H9 (cell line): ENCODE measurements around the gene DCAF7. TPM values are rescaled to one million over a fixed set of nuclear protein-coding genes. Genes with fewer than 3 reads are reported as not detected.
A peak's percentile ranks its signal among the peaks of the same experiment; 100 is the strongest.

Experiments
- DNase-seq: peaks from one replicate; pipeline ENCODE4 v3.0.0-alpha.2; 2017
- H2AFZ ChIP-seq: one replicate; pipeline ENCODE4 v1.6.1; 2013; ENCODE audit warnings: mild to moderate bottlenecking, low read length, control low read depth, moderate library complexity
- H2AK5ac ChIP-seq: 2 replicates; pipeline ENCODE4 v1.6.1; 2013; ENCODE audit warnings: low read length, control low read depth, mixed read lengths; ENCODE audit not compliant: insufficient read length
- H2BK120ac ChIP-seq: one replicate; pipeline ENCODE4 v1.6.1; 2013; ENCODE audit warnings: low read depth, mild to moderate bottlenecking, low read length, control low read depth, inconsistent platforms; ENCODE audit not compliant: poor library complexity, severe bottlenecking
- H2BK12ac ChIP-seq: 2 replicates; pipeline ENCODE4 v1.6.1; 2013; ENCODE audit warnings: low read length, control low read depth, mixed read lengths, low read depth; ENCODE audit not compliant: insufficient read length
- H2BK15ac ChIP-seq: 2 replicates; pipeline ENCODE4 v1.6.1; 2013; ENCODE audit warnings: low read depth, low read length, control low read depth
- H2BK20ac ChIP-seq: one replicate; pipeline ENCODE4 v1.6.1; 2013; ENCODE audit warnings: low read depth, mild to moderate bottlenecking, low read length, control low read depth, inconsistent platforms; ENCODE audit not compliant: poor library complexity, severe bottlenecking
- H2BK5ac ChIP-seq: 2 replicates; pipeline ENCODE4 v1.6.1; 2013; ENCODE audit warnings: low read length, control low read depth, mixed read lengths; ENCODE audit not compliant: insufficient read length
- H3K14ac ChIP-seq: 2 replicates; pipeline ENCODE4 v1.6.1; 2013; ENCODE audit warnings: low read length, control low read depth; ENCODE audit not compliant: insufficient read depth
- H3K18ac ChIP-seq: 2 replicates; pipeline ENCODE4 v1.6.1; 2013; ENCODE audit warnings: low read depth, mild to moderate bottlenecking, mixed read lengths, low read length, control low read depth; ENCODE audit not compliant: insufficient read length
- H3K23ac ChIP-seq: 2 replicates; pipeline ENCODE4 v1.6.1; 2013; ENCODE audit warnings: low read length, control low read depth, mixed read lengths, low read depth; ENCODE audit not compliant: insufficient read length
- H3K23me2 ChIP-seq: 2 replicates; pipeline ENCODE4 v1.6.1; 2013; ENCODE audit warnings: low read depth, mild to moderate bottlenecking, mixed read lengths, low read length, control low read depth; ENCODE audit not compliant: insufficient read length, poor library complexity, severe bottlenecking
- H3K27ac ChIP-seq: 2 replicates; pipeline ENCODE4 v1.5.1; 2013; ENCODE audit warnings: low read length, control low read depth, mixed read lengths, low read depth; ENCODE audit not compliant: insufficient read length
- H3K27me3 ChIP-seq: 2 replicates; pipeline ENCODE4 v1.6.1; 2013; ENCODE audit warnings: low read length, control low read depth, inconsistent platforms; ENCODE audit not compliant: insufficient read depth
- H3K4ac ChIP-seq: 2 replicates; pipeline ENCODE4 v1.6.1; 2013; ENCODE audit warnings: low read depth, mild to moderate bottlenecking, control low read depth, inconsistent platforms, low read length, moderate library complexity
- H3K4me1 ChIP-seq: 2 replicates; pipeline ENCODE4 v1.6.1; 2013; ENCODE audit warnings: low read length, control low read depth, inconsistent platforms; ENCODE audit not compliant: insufficient read depth
- H3K4me2 ChIP-seq: 2 replicates; pipeline ENCODE4 v1.6.1; 2013; ENCODE audit warnings: low read length, control low read depth, mixed read lengths; ENCODE audit not compliant: insufficient read length, insufficient read depth
- H3K56ac ChIP-seq: 2 replicates; pipeline ENCODE4 v1.6.1; 2013; ENCODE audit warnings: low read depth, mild to moderate bottlenecking, mixed read lengths, low read length, control low read depth; ENCODE audit not compliant: insufficient read length
- H3K79me1 ChIP-seq: 2 replicates; pipeline ENCODE4 v1.6.1; 2013; ENCODE audit warnings: low read depth, mild to moderate bottlenecking, moderate library complexity, low read length, control low read depth, inconsistent platforms; ENCODE audit not compliant: insufficient read depth, poor library complexity, severe bottlenecking
- H3K79me2 ChIP-seq: 2 replicates; pipeline ENCODE4 v1.6.1; 2013; ENCODE audit warnings: low read length, control low read depth, inconsistent platforms; ENCODE audit not compliant: insufficient read depth
- H3K9ac ChIP-seq: 2 replicates; pipeline ENCODE4 v1.6.1; 2013; ENCODE audit warnings: low read length, control low read depth, mixed read lengths; ENCODE audit not compliant: insufficient read length; ENCODE audit errors: extremely low read depth
- H3K9me3 ChIP-seq: one replicate; pipeline ENCODE4 v1.6.1; 2013; ENCODE audit warnings: low read depth, low read length, inconsistent platforms; ENCODE audit not compliant: control insufficient read depth
- H3T11ph ChIP-seq: one replicate; pipeline ENCODE4 v1.6.1; 2013; ENCODE audit warnings: mild to moderate bottlenecking, low read length, control low read depth, inconsistent platforms
- H4K20me1 ChIP-seq: one replicate; pipeline ENCODE4 v1.6.1; 2013; ENCODE audit not compliant: control insufficient read depth, insufficient read length, insufficient read depth
- H4K5ac ChIP-seq: 2 replicates; pipeline ENCODE4 v1.6.1; 2013; ENCODE audit warnings: low read depth, mild to moderate bottlenecking, mixed read lengths, low read length, control low read depth; ENCODE audit not compliant: insufficient read length
- H4K8ac ChIP-seq: replicated peaks from 2 replicates; pipeline ENCODE4 v1.6.1; 2013; ENCODE audit warnings: low read length, control low read depth, mixed read lengths, low read depth; ENCODE audit not compliant: insufficient read length
- H4K91ac ChIP-seq: 2 replicates; pipeline ENCODE4 v1.6.1; 2013; ENCODE audit warnings: low read depth, mild to moderate bottlenecking, moderate library complexity, mixed read lengths, low read length, control low read depth; ENCODE audit not compliant: insufficient read length
- H3K27ac Mint-ChIP-seq, 3 experiments: 2 replicates in 2 of 3; 3 replicates in 1 of 3; pipeline ENCODE4 v1.8.0; 2020 to 2021; ENCODE audit warnings: mixed read lengths in 3 of 3, mild to moderate bottlenecking in 1 of 3, moderate library complexity in 1 of 3
- H3K27me3 Mint-ChIP-seq: 2 replicates; pipeline ENCODE4 v1.8.0; 2021; ENCODE audit warnings: low read depth, mild to moderate bottlenecking, moderate library complexity, mixed read lengths
- H3K36me3 Mint-ChIP-seq, 3 experiments: 2 replicates in 2 of 3; 3 replicates in 1 of 3; pipeline ENCODE4 v1.8.0; 2020 to 2021; ENCODE audit warnings: low read depth in 3 of 3, mixed read lengths in 3 of 3; ENCODE audit not compliant: insufficient read depth in 1 of 3
- H3K4me1 Mint-ChIP-seq, 2 experiments: 2 replicates each; pipeline ENCODE4 v1.8.0; 2020; ENCODE audit warnings: mixed read lengths in 2 of 2
- H3K4me3 Mint-ChIP-seq, 2 experiments: 2 replicates in 1 of 2; 3 replicates in 1 of 2; pipeline ENCODE4 v1.8.0; 2020 to 2021; ENCODE audit warnings: mild to moderate bottlenecking in 2 of 2, mixed read lengths in 2 of 2, moderate library complexity in 1 of 2
- H3K9me3 Mint-ChIP-seq, 2 experiments: 2 replicates in 1 of 2; 3 replicates in 1 of 2; pipeline ENCODE4 v1.8.0; 2020; ENCODE audit warnings: mild to moderate bottlenecking in 2 of 2, mixed read lengths in 2 of 2, moderate library complexity in 1 of 2
- WGBS: extraction: QIAGEN DNeasy Blood & Tissue Kit; methylation state at CpG from one replicate; pipeline ENCODE4 v1.1.7; 2013; ENCODE audit warnings: missing lambda C conversion rate, low lambda C conversion rate, mixed read lengths; ENCODE audit not compliant: insufficient read length; ENCODE audit errors: extremely low coverage; 5-methylcytosine and 5-hydroxymethylcytosine counted together
- total RNA-seq: library from RNA; stranded (reverse); gene quantifications from 2 replicates; pipeline ENCODE4 v1.2.1, GENCODE V29; 2021
- TF ChIP-seq, protein P1 (sequence below): fragments of 200-600 bp; sonication (generic); conservative IDR thresholded peaks from 3 replicates; pipeline ENCODE4 v1.8.0; 2021; ENCODE audit warnings: antibody characterized with exemption, mild to moderate bottlenecking

Gene DCAF7
- total RNA-seq, 1 experiment from 2014 or later: 86.2 TPM

DNA sequence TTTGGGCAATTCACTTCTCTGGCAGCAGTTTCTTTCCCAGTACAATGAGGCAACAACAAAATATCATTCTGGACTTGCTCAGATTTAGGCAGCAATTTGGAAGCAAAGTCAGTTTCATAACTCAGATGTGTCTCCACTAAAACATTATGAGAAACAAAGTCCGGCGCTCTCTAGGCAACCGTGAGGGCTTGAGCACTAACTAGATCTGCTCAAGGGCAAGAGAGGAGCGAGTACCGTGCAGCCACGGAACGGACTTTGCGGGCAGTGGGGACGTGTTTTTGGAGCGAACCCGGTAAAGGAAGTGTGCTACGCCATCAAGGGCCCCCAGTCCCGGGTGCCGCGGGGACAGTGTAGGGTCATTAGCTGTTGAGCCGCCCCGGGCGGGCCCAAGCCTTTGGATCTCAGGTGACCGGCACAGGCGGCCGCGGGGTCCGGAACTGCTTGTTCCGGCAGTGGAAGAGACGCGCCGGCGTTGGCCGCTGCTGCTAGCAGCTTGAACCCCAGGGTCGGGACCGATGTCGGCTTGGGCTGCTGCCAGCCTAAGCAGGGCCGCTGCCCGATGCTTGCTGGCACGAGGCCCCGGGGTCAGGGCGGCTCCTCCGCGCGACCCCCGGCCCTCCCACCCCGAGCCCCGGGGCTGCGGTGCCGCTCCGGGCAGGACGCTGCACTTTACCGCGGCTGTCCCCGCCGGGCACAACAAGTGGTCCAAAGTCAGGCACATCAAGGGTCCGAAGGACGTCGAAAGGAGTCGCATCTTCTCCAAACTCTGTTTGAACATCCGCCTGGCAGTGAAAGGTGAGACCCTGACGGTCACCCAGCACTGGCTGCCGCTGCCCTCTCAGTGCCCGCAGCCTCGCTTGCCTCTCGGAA, 50.5 kb downstream of the DCAF7 start, which contains the start of gene TACO1:
Gene TACO1, plus strand, starts transcription at position 327 of the 870 bp plus-strand sequence. Its CDS starts 189 bp downstream, at position 516.
- Histone ChIP-seq H2AFZ (peak within 1 kb of the TSS; percentile 81), H3K79me2 (no peaks in the 10 kb centered on the region), H2BK5ac (no peak within 1 kb of the TSS), H3K4me1 (no peaks in the 10 kb centered on the region), H4K91ac (no peak within 1 kb of the TSS), H3K79me1 (no peaks in the 10 kb centered on the region), H2BK15ac (no peak within 1 kb of the TSS), H2BK120ac (no peak within 1 kb of the TSS), H3K9ac (peak within 1 kb of the TSS; percentile 66), H3K14ac (peak within 1 kb of the TSS; percentile 69), H4K5ac (no peak within 1 kb of the TSS), H3K23ac (no peak within 1 kb of the TSS), H3K23me2 (no peaks in the 10 kb centered on the region), H3K56ac (no peak within 1 kb of the TSS), H3T11ph (no peak within 1 kb of the TSS), H2BK12ac (no peak within 1 kb of the TSS), H2AK5ac (no peak within 1 kb of the TSS), H4K20me1 (no peaks in the 10 kb centered on the region), H3K9me3 (no peaks in the 10 kb centered on the region), H3K27me3 (no peaks in the 10 kb centered on the region), H3K4me2 (peak within 1 kb of the TSS; percentile 72), H2BK20ac (no peak within 1 kb of the TSS), H3K27ac (no peak within 1 kb of the TSS), H3K4ac (no peak within 1 kb of the TSS), H3K18ac (peak within 1 kb of the TSS; percentile 18), H4K8ac (no peak within 1 kb of the TSS)
- peak within 1 kb of the TSS; percentile 60 to 92 (median 89) for H3K27ac Mint-ChIP-seq
- WGBS: no CpG with 5 or more reads among the region's 61 CpGs
- H3K36me3 Mint-ChIP-seq: peaks cover 0 to 16% (median 13%) of the 10 kb centered on the region in 3 experiments; a peak in 6 of 7 replicates
- TF ChIP-seq, protein P1, sequence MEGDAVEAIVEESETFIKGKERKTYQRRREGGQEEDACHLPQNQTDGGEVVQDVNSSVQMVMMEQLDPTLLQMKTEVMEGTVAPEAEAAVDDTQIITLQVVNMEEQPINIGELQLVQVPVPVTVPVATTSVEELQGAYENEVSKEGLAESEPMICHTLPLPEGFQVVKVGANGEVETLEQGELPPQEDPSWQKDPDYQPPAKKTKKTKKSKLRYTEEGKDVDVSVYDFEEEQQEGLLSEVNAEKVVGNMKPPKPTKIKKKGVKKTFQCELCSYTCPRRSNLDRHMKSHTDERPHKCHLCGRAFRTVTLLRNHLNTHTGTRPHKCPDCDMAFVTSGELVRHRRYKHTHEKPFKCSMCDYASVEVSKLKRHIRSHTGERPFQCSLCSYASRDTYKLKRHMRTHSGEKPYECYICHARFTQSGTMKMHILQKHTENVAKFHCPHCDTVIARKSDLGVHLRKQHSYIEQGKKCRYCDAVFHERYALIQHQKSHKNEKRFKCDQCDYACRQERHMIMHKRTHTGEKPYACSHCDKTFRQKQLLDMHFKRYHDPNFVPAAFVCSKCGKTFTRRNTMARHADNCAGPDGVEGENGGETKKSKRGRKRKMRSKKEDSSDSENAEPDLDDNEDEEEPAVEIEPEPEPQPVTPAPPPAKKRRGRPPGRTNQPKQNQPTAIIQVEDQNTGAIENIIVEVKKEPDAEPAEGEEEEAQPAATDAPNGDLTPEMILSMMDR: no peak
- H3K4me3 Mint-ChIP-seq: peak within 1 kb of the TSS; percentile 84 to 91
- peaks cover 9 to 12% of the 10 kb centered on the region in 2 experiments for H3K4me1 Mint-ChIP-seq
- no peaks in the 10 kb centered on the region for H3K27me3 Mint-ChIP-seq
- DNase-seq: peak; percentile 90
- H3K9me3 Mint-ChIP-seq: no peaks in the 10 kb centered on the region
